DMS79 treated with DMSO at 0.1 percent for 48 hours (cell line): Measurements from ENCODE around the gene TRIM54.

Experiments used
- DNase-seq: peaks from one replicate; lab custom pipeline; 2025; lab: John Stamatoyannopoulos, UW

Gene TRIM54

GRCh38 chr2:27281855-27282559 is at the start of gene TRIM54:
TSS of gene TRIM54 (plus strand) at chr2:27282429. CDS start at chr2:27282732, 303 bp downstream.
- DNase-seq = no peak

GRCh38 chr2:27233341-27233740 is 48.9 kb upstream of the TRIM54 start:
- no peak for DNase-seq

GRCh38 chr2:27236136-27236535 is 46.1 kb upstream of the TRIM54 start:
- DNase-seq = no peak

- DNase-seq = no peak
These were observed 45.6 kb upstream of the TRIM54 start for GRCh38 chr2:27236626-27237025.

- no peak for DNase-seq
These were observed 44.8 kb upstream of the TRIM54 start for GRCh38 chr2:27237341-27237945.

GRCh38 chr2:27238976-27239375 is 43.3 kb upstream of the TRIM54 start:
- DNase-seq = no peak

- DNase-seq = no peak
These were observed 41.8 kb upstream of the TRIM54 start for GRCh38 chr2:27240406-27240805.

- no peak for DNase-seq
These were observed 40.2 kb upstream of the TRIM54 start for GRCh38 chr2:27241761-27242613.

- DNase-seq = no peak
These were observed 39.6 kb upstream of the TRIM54 start for GRCh38 chr2:27242614-27242951.

- no peak for DNase-seq
These were observed 38.7 kb upstream of the TRIM54 start for GRCh38 chr2:27243391-27244130.

- no peak for DNase-seq
These were observed 37.1 kb upstream of the TRIM54 start for GRCh38 chr2:27245116-27245515.

- DNase-seq = no peak
These were observed 36.6 kb upstream of the TRIM54 start for GRCh38 chr2:27245626-27246025.

- DNase-seq = no peak
These were observed 34.3 kb upstream of the TRIM54 start for GRCh38 chr2:27247893-27248292.

GRCh38 chr2:27249159-27249890 is 32.9 kb upstream of the TRIM54 start:
- no peak for DNase-seq

GRCh38 chr2:27249891-27250651 is 32.2 kb upstream of the TRIM54 start:
- no peak for DNase-seq

GRCh38 chr2:27250652-27251379 is 31.4 kb upstream of the TRIM54 start:
- DNase-seq = no peak

- DNase-seq = no peak
These were observed 30.5 kb upstream of the TRIM54 start for GRCh38 chr2:27251766-27252165.

- no peak for DNase-seq
These were observed 27.0 kb upstream of the TRIM54 start for GRCh38 chr2:27255187-27255586.

GRCh38 chr2:27255660-27256059 is 26.6 kb upstream of the TRIM54 start:
- DNase-seq = no peak

GRCh38 chr2:27256855-27257454 is 25.3 kb upstream of the TRIM54 start:
- no peak for DNase-seq
